Measurements from ENCODE around the gene DPYD.

DPYD gene

DNA sequence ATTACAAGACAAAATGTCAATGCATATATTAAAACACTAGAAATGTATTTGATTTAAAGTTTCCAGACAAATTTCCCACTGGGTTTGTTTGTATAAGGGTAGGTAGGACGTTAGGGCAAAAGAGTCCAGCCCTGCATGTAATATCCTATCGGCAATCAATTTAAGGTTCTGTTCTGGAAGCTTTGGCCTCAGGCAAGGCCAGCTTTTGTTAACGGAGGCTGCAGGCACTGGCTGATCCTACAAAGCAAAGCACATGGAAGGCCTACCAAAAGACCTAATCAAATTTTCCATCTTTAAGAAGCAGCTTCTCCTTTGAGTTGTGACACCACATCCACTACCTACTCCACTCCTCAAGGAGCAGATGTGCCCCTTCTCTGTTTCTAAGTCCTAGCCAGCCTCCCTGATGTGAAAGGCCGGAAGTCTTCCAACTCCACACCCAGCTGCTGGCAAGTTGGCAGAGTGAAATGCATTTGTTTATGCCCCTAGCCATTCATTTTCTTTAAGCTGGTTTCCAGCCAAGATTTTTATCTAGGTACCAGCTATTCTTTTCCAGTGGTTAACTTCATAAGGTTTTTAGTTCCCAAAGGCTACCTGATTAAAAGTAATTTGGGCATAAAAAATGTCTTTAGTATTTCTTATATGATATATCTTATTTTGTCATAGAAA lies 746.7 kb downstream of the DPYD start:
- peak; percentile 24 to 72 for DNase-seq

DNA sequence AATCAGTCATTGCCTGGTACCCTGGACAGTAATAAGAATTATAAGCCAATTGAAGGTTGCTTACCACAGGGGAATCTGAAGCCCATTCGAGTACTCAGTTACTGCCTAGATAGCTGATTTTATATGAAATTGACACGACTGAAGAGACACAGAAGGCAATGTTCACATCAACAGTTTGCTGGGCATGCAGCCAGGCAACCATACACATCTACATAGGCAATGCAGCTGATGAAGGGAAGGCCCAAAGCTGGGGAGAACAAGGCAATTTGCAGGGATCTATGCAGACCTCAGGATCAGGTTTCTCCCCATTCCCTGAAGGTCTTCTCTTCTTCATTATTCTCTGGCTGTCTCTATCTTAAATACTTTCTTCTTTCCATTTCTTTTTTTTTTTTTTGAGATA lies 750.5 kb downstream of the DPYD start:
- peak; percentile 32 to 75 for DNase-seq

DNA sequence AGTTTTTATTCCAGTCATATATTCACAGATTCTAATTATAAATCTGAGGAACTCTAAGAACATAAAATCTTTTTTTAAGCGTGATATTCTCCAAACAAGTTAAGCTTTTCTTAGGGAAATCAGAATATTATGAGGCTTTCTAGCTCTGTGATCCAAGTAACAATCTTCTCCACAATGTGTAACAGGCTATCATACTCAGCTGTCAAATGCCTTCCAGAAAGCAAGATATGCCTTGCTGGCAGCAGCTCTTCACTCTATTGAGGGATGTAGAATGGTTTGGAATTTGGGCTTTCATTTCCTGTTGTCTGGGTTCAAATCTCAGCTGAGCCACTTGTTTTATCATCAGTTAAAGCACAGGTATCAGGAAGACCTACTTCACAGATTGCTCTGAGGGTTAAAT lies 752.8 kb downstream of the DPYD start:
- DNase-seq, result no peak

DNA sequence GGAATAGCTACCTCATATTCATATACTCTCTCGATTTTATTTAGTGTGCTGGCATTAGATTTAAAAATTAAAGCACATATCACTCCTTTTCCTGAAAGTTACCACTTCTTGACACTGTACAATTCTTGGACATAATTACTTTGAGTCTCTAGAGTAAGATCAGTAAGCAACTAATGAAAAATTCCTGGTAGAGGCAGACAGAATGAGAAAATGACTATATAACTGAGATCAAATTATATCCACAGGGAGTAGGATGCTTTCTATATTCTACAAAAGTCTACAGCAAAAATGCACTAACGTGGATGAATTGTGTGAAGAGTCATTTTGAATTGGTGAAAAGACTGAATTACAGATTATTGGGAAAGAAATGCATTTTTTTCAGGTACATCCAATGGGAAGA lies 753.6 kb downstream of the DPYD start:
- DNase-seq, result no peak

DNA sequence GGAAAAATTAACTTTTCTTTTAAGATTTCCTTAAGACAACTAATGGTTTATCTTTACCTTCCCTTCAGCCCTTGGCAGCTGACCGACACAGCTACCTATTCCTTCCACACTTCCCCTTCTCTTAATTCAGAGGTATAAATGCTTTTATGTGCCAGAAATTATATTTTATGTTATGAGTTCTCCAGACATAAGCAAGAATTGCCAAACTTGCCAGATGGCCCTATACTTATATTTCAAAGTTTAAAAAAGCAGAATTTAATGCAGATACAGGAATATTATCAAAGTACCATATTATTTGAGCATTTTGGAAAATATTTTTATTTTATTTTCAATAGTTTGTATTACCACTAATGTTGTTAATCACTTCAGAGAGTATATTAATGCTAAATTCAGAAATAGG lies 754.2 kb downstream of the DPYD start:
- no peak for DNase-seq

DNA sequence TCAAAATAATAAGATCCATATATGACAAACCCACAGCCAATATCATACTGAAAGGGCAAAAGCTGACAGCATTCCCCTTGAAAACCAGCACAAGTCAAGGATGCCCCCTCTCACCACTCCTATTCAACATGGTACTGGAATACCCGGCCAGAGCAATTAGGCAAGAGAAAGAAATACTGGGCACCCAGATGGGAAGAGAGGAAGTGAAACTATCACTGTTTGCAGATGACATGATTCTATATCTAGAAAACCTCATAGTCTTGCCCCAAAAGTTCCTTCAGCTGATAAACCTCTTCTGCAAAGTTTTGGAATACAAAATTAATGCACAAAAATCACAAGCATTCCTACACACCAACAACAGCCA lies 756.6 kb downstream of the DPYD start:
- no peak for DNase-seq

DNA sequence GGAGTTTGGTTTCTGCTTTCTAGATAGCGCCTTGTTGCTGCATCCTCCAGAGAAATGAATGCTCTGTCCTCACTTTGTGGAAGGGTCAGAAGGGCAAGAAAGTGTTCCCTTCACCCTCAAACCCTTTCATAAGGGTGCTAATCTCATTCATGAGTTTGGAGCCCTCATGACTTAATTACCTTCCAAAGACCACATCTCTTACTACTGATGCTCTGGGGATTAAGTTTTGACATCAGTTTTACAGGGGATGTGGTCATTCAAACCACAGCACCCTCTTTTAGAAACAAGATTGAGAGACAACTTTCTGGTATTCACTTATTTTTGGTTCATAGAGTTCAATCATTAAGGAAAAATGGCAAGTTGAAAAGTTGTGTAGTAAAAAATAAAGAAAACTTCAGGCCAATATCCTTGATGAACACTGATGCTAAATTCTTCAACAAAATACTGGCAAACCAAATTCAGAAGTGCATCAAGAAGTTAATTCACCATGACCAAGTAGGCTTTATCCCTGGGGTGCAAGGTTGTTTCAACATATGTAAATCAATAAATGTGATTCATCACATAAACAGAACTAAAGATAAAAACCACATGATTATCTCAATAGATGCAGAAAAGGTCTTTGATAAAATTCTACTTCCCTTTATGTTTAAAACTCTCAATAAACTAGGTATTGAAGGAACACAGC lies 757.1 kb downstream of the DPYD start:
- DNase-seq, result no peak

DNA sequence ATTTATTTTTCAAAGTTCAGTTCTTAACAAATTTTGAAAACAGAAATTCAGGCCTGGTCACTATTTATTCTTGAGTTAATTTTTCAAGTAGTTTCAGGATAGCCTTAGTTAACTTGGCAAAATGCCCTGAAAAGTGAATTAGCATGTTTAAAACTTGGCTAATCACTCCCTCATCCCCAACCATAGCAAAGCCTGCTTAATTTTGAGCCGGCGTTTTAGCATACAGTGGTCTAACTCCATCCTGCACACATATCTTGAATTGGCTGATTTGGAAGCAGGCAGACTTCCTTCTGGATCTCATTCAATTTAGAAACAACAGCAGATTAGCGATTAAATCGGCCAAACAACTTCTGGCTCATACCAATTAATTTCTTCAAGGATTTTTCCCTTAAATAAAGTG lies 760.0 kb downstream of the DPYD start:
- peak; percentile 43 to 76 for DNase-seq

DNA sequence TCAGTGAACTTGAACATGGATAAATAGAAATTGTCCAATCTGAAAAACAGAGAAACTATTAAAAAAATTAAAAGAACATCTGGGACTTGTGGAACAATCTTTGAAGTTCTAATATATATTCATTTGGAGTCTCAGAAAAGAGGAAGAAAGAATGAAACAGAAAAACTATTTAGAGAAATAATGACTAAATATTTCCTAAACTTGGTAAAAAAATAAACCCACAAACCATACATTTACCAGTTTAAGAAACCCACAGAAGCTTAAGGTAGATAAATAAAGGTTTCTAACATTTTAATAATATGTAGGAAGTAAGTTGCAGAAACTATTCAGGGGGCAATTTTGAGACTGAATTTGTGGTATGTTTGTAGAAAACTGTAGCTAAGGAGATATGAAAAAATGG lies 761.5 kb downstream of the DPYD start:
- DNase-seq, result no peak

DNA sequence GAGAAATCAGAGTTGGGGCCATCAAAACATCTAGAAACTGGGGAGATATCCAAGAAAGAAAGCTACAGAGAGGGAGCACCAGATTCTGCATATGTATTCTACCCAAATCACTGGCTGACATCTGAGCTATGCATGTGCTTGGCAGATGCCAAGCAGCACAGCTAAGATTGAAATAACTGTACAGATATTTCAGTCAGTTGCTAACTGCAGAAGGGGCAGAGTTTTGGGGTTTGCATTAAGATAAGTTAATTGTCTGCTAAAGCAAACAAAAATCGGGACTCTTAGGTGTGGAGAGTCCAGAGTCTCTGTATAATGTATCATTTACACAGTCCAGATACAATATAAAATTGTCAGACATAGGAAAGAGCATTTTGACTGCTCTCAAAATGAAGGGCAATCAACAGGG lies 762.1 kb downstream of the DPYD start:
- peak in 1 of 2 experiments; percentile 25 for DNase-seq

DNA sequence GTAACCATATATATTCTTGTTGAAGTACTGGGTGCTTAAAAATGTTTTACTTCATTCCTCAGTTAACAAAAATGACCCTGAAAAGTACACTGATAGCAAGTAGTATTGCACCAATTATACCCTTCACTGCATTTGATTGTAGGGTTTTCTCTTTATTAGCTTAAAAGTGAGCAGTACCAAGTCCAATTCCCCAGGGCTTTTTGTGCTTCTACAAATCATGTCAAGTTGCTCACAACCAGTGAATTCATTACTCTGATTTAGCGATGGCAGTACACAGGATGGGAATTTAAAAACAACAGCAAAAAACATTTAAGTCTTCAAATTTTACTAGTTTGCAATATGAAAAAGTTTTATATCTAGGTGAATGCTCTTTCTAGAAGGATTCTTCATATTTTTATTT lies 762.8 kb downstream of the DPYD start:
- no peak for DNase-seq

DNA sequence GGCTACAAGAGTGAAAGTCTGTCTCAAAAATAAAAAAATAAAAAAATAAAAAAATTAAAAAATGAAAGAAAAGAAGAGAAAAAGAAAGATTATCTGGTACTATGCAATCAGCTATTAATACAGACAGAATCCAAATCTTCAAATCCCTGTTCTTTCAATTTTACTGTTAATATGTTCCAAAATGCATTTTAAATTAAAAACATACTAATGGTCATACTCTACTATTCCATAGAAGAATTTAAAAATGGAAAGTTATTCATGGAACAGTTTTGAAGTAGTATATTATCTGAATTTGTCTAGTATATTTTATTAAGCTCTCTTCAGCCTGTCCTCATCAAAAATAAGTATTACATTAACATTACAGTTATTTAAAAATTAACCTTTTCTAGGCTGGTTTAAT lies 769.2 kb downstream of the DPYD start:
- no peak for DNase-seq

DNA sequence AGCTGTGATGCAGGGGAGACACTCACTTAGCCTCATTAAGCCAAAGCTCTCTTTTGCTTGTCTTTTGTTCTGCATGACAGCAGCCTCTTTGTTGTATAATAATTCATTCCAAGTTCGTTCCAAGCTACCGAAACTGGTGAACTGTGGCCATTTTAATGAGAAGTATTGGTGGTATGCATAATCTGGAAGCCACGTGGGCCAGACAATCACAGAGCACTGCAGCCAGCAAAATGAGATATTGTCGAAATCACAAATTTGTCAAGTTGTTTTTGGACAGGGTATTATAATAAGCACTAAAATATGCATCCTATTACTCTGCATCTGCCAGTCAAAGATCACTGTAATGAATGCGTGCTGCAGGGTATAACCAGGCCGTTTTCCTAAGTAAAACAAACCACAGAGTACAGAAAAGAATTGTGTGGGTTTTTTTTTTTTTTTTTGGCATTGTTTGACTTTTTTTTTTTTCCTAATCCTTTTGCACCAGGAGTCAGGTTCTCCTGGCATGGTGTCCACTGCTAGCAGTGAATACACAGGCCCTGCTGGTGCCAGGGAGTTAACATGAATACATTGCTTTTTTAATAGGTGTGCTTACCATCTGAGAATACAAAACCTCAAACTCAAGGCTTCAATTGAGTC lies 775.4 kb downstream of the DPYD start:
- DNase-seq, result peak; percentile 71 to 85

DNA sequence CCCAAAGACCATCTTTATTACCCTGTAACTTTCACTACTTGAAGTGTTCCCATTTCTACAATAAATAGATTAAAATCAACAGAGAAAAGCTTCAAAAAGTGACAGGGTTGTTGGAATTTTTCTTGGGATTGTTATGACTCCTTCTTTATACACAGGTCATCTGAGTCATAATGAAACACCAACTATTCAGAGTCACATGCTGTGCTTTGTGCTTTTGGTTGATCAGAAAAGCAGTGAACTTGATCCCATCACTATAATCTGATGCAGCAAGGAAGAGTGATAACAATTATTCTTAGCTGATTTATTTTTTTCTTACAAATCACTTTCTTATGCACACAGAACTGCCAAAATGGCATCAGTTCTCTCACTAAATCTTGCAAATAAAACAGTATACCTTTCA lies 776.3 kb downstream of the DPYD start:
- no peak for DNase-seq

DNA sequence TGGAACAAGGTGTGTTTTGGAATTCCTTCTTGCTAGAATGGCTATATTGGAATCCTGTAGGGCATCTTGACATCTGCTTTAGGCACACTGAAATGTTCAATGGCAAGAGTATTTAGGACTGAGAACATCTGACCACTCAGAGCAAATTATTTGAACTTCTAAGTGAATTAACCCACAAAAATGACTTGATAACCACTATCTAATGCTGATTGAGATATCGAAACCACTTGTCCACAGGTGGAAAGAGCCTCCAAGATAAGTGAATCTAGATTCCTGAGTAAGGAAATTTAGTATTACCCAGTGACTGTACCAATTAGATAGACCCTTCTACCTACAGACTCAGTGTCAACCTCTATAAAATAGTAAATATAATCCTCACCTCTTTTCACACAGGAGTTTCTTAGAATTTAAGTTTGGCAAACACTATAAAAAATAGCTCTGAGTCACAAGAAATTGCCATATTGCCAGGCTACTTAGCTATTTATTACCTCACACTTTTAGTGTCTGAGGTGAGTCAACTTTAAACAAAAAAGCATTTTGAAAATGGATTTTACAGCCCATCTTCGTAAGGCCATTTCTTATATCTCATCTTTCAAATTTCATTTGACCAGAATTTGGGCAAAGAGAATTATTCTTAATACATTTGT lies 777.5 kb downstream of the DPYD start:
- DNase-seq, result no peak

DNA sequence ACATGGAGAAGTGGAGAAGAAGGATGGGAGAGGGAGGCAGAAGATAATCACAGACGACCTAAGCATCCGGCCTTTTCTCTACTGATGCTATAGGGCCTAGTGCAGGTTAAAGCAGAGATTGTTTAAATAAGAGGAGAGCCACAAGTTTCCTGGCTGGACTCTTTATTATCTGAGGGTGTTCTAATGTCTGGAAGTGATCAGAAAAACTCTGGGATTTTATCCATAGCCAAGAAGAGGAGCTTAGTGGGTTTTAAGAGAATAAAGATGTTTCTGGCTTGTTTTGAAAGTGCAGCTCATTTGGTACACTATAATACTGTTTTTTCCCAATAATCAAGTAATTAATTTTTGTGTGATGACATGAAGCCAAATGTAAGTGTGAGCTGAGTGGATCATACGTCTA lies 780.2 kb downstream of the DPYD start:
- no peak for DNase-seq

DNA sequence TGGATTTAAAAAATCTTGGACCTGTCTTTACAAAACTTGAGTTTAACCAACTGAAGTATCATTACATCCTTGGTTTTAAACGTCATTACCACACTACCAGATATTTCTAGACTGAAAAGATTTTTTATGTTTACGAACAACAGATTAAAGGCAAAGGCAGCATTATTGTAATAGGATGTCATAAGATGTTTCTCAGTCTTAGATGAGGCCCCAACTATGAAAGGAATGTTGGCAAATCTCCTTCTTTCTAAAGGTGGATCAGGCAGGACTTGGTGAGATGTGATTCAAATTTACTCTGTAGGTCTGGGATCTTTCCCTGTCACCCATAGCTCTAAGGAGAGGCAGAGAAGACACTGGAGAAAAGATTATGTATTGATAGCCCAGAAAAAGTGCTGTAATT lies 781.3 kb downstream of the DPYD start:
- no peak for DNase-seq

DNA sequence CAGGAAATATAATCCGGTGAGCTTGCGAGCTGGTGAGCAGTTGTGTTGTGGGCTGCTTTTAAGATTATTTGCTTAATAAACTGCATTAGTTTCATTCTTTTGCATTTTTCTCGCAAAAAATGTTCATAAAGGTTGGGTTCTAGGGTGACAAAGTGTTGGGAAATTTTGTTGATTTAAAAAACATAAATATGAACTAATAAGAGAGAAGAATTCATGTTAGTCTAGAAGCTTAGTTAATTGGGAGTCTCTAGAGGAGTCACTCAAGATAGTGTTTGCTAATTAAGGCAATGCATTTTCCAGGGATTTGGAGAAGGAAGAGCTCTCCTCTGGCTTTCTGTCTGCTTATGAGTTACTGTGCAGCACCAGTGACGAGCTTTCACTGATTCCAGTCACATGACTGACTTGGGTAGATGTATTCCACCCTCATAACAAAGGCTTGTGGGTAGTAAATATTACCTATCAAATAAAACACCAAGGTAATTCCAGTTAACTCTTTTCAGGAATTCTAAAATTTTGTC lies 782.3 kb downstream of the DPYD start:
- DNase-seq, result no peak

DNA sequence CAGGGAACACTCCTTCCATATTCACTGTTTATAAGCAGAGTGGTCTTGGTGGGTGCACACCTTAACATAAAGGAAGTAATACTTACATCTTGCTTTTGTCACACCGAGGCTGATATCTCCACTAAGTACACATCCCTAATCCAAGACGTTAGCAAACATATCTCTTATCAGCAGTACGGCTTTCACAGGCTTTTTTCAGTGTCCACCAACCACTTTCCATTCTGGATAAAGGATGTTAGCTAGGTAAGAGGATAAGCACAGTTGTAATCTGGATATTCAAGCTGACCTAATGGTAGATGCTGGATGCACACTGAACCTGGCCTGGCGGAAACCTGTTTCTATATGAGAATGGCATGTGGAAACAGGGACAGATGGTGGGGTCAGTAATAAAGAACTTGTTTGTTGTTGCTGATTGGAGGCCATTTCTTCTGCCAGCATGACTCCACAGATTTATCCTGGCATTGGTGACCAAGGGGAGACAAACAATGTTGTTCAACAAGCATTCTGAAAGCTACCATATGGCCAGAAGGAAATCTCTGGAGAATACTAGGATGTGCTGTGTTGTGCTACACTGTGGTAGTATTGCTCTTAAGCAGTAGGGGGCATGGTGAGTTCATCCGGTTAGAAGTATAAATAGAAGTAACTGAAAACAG lies 782.8 kb downstream of the DPYD start:
- peak; percentile 81 to 95 for DNase-seq

DNA sequence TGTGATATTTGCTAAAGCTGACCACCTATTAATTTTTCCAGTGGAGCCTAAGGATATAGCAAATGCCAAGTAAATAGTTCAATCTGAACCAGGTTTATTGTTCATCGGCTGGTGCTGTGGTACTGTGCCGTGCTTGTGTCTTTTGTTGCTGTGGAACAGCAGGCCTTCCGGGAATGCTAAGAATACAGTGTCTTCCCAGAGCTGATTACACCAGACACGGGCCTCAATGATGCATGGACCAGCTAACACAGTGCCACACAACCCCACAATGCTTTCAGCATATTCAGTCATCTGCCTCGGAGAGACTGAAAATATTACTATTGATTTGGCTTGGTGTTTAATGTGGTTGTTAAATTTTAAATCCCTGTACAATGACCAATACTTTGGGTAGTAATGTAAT lies 783.8 kb downstream of the DPYD start:
- DNase-seq, result no peak

DNA sequence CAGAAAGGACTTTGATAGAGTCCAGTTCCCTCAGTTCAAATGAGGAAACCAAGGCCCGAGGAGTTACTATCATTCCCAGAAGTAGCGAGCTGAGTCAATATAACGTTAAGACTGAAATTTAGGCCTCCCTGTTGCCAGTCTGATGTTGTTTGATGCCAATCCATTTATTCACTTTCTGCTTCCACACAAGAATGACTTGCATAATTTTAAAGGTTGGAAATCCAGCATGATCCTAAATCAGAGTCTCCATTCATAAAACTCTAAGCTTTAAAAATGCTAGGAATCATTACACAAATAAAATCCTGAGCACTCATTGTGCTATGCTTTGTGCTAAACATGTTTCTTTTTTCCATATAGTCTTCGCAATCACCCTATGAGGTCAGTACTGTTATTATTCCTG lies 784.9 kb downstream of the DPYD start:
- no peak for DNase-seq

DNA sequence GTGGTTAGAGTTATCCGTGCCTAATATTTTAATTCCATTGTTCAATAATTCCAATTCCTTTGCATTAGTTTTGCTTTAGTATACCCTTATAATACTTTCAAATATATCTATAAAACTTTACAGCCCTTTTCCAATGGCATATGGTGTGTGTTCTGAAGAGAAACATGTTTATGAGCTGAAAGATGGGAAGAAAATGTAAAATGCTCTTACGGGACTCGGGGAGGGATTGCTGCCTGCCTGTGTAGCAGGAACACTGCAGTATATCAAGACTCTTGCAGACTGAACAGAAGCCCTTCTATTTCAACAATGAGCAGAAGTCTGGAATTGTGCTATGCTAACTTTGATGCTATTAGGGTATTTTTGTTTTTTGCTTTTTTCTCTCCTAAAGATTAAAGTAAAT lies 792.4 kb downstream of the DPYD start:
- DNase-seq, result no peak

DNA sequence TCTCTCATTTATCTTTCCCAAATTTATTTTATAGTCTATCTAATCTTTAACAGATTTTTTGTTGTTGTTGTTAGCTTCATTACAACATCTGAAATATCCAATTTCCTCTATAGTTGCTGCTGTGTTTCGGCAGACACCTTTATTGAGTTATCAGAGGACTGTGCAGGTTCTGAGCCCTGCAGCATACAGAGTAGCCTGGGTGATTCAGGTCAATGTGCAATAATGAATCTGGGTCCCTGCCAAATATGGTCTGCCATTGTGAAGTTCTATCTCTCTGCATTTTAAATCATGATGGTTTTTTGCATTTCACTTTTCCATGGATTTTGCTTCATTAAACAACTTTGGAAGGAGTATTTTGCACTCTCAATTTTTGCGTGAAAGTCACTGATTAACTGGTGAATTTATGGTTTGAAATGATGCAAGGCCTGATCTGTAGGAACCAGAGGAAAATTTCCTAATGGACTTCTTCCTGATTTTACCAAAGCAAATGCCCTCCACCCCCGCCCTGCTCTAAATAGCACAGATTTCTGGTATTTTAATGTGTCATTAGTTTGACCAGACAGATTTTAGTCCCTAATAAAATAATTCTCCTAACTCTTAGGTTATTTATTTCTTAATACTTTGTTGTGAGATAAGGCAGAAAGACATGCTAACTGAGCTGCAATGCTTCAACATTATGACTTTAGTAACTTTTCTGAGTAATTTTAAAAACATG lies 797.0 kb downstream of the DPYD start:
- no peak for DNase-seq

All from NCI-H446 (cell line).